HepG2 (cell line): ENCODE measurements around the gene ELL. TPM values are rescaled to one million over a fixed set of nuclear protein-coding genes. Genes with fewer than 3 reads are reported as not detected.
A peak's percentile ranks its signal among the peaks of the same experiment; 100 is the strongest.

Experiments used
- EEA1 ChIP-seq: sonication (generic); formaldehyde crosslinking; IDR thresholded peaks from 2 replicates; pipeline ENCODE4 v1.5.1; 2020; ENCODE audit warnings: mild to moderate bottlenecking, missing genetic modification reagents, borderline replicate concordance
- FOXK2 ChIP-seq: fragments of 450-650 bp; IDR thresholded peaks from 2 replicates; pipeline ENCODE4 v1.6.1; 2016
- HIVEP1 ChIP-seq: sonication (generic); formaldehyde crosslinking; IDR thresholded peaks from 2 replicates; pipeline ENCODE4 v1.4.0; 2020; ENCODE audit warnings: mild to moderate bottlenecking, missing genetic modification reagents
- HNF4A ChIP-seq: sonication (generic); formaldehyde crosslinking; IDR thresholded peaks from 2 replicates; pipeline ENCODE4 v1.4.0; 2020; ENCODE audit warnings: missing genetic modification reagents
- HOXA7 ChIP-seq: sonication (generic); formaldehyde crosslinking; IDR thresholded peaks from 2 replicates; pipeline ENCODE4 v1.8.1; 2022; ENCODE audit warnings: mild to moderate bottlenecking, missing genetic modification reagents, moderate library complexity
- NR2F6 ChIP-seq, 2 experiments: IDR thresholded peaks; 2 replicates each; pipeline ENCODE4 v1.6.1; 2016; ENCODE audit warnings: antibody characterized with exemption in 1 of 2, mild to moderate bottlenecking in 1 of 2
- NR3C1 ChIP-seq: sonication (generic); formaldehyde crosslinking; IDR thresholded peaks from 2 replicates; pipeline ENCODE4 v1.4.0; 2020; ENCODE audit warnings: missing genetic modification reagents
- SMC3 ChIP-seq: IDR thresholded peaks from 2 replicates; pipeline ENCODE4 v1.6.1; 2011; ENCODE audit warnings: low read length, improper control_type of control experiment
- SNAI1 ChIP-seq: sonication (generic); formaldehyde crosslinking; IDR thresholded peaks from 2 replicates; pipeline ENCODE4 v1.5.0; 2020; ENCODE audit warnings: mild to moderate bottlenecking, missing genetic modification reagents, borderline replicate concordance
- SP5 ChIP-seq: IDR thresholded peaks from 2 replicates; pipeline ENCODE4 v1.6.1; 2016; ENCODE audit warnings: low read depth, borderline replicate concordance
- TCF12 ChIP-seq, 2 experiments: fragments of 450-650 bp in 1 of 2; sonication (generic) in 1 of 2; formaldehyde crosslinking in 1 of 2; IDR thresholded peaks; 2 replicates each; pipeline versions ENCODE4 v1.6.1 to v1.8.0; 2017 to 2022; ENCODE audit warnings: antibody characterized with exemption in 1 of 2, mild to moderate bottlenecking in 1 of 2, missing genetic modification reagents in 1 of 2, moderate library complexity in 1 of 2
- TRAFD1 ChIP-seq: sonication (generic); formaldehyde crosslinking; IDR thresholded peaks from 2 replicates; pipeline ENCODE4 v1.5.1; 2020; ENCODE audit warnings: missing genetic modification reagents, mild to moderate bottlenecking, borderline replicate concordance
- ZFP36 ChIP-seq: fragments of 150-350 bp; IDR thresholded peaks from 2 replicates; pipeline ENCODE4 v1.6.1; 2018; ENCODE audit warnings: borderline replicate concordance, low read length, low read depth; ENCODE audit not compliant: partially characterized antibody
- ZFP91 ChIP-seq: sonication (generic); formaldehyde crosslinking; IDR thresholded peaks from 2 replicates; pipeline ENCODE4 v1.9.0; 2022; ENCODE audit warnings: missing genetic modification reagents, mild to moderate bottlenecking, borderline replicate concordance
- ZHX1 ChIP-seq: sonication (generic); formaldehyde crosslinking; IDR thresholded peaks from 2 replicates; pipeline ENCODE4 v1.8.1; 2022; ENCODE audit warnings: low read depth, mild to moderate bottlenecking, missing genetic modification reagents
- ZNF333 ChIP-seq: sonication (generic); formaldehyde crosslinking; IDR thresholded peaks from 2 replicates; pipeline ENCODE4 v1.4.0; 2020; ENCODE audit warnings: mild to moderate bottlenecking, missing genetic modification reagents, borderline replicate concordance
- ZNF484 ChIP-seq: sonication (generic); formaldehyde crosslinking; IDR thresholded peaks from 2 replicates; pipeline ENCODE4 v1.5.1; 2020; ENCODE audit warnings: mild to moderate bottlenecking, low read depth, missing genetic modification reagents, borderline replicate concordance
- ZNF740 ChIP-seq: sonication (generic); formaldehyde crosslinking; IDR thresholded peaks from 2 replicates; pipeline ENCODE4 v1.4.0; 2020; ENCODE audit warnings: missing genetic modification reagents
- ZXDC ChIP-seq: sonication (generic); formaldehyde crosslinking; IDR thresholded peaks from 2 replicates; pipeline ENCODE4 v1.5.0; 2020; ENCODE audit warnings: mild to moderate bottlenecking, missing genetic modification reagents
- polyA plus RNA-seq, 8 experiments: library from polyadenylated mRNA; depleted of rRNA in 3 of 8; stranded (reverse) in 7 of 8; unstranded in 1 of 8; fragments of >200 nt; fragmentation: Illumina TruSeq in 4 of 8; extraction: Trizol in 4 of 8; gene quantifications; 2 replicates each; pipeline versions ENCODE4 v1.2.1 to v1.2.3, GENCODE V29; 2011 to 2016; ENCODE audit warnings: low read depth in 4 of 8, missing spikeins in 1 of 8, mixed read lengths in 1 of 8; ENCODE audit not compliant: insufficient read depth in 1 of 8
- total RNA-seq, 5 experiments: library from RNA; depleted of rRNA; stranded (reverse); fragments of >200 nt; fragmentation: Illumina TruSeq; extraction: Trizol; gene quantifications; 2 replicates each; pipeline ENCODE4 v1.2.3, GENCODE V29; 2016; ENCODE audit warnings: low read depth in 1 of 5

The ELL gene
- total and polyA plus RNA-seq, 2 of the 13 experiments (the other 11 are each of a cell fraction or from before 2014, with no cell fraction given) = 3.7 to 5.4 TPM

- TF ChIP-seq HNF4A (CRISPR knock-in tag) (no peak), HOXA7 (CRISPR knock-in tag) (no peak), TRAFD1 (no peak; the same call in 1 of the 2 replicates), NR2F6 (IDR thresholded peaks at IDR 0.05) (no peak), NR2F6 (CRISPR knock-in tag; IDR thresholded peaks at IDR 0.05) (no peak), HIVEP1 (CRISPR knock-in tag) (no peak), SP5 (CRISPR knock-in tag) (no peak), NR3C1 (CRISPR knock-in tag) (no peak), EEA1 (peak; percentile 48; the same call in 1 of the 2 replicates), ZNF484 (no peak), ZNF333 (CRISPR knock-in tag) (no peak), ZXDC (no peak), FOXK2 (no peak), ZNF740 (CRISPR knock-in tag) (no peak), ZHX1 (CRISPR knock-in tag) (peak; percentile 55; the same call in 1 of the 2 replicates), ZFP36 (no peak), TCF12 (IDR thresholded peaks at IDR 0.05) (no peak), TCF12 (CRISPR knock-in tag; IDR thresholded peaks at IDR 0.05) (0 out of 2 replicates have a peak, but pooled peaks have one; percentile 32), SNAI1 (CRISPR knock-in tag) (no peak), ZFP91 (CRISPR knock-in tag) (peak; percentile 90; the same call in 1 of the 2 replicates), SMC3 (no peak)
These were observed 35.7 kb upstream of the ELL start, which contains the start of gene KXD1 (continued) for GRCh38 chr19:18557411-18558201.
